ENCODE measurements around the gene CDK5R1. TPM values are rescaled to one million over a fixed set of nuclear protein-coding genes. Genes with fewer than 3 reads are reported as not detected.
"Not testable (repeated sequence)": the region's sequence is repeated elsewhere in the genome, so short reads cannot be mapped to it uniquely, and the experiment has no call there.

The CDK5R1 gene
- total RNA-seq, 1 donor from 2014 or later = 1.4 TPM

DNA sequence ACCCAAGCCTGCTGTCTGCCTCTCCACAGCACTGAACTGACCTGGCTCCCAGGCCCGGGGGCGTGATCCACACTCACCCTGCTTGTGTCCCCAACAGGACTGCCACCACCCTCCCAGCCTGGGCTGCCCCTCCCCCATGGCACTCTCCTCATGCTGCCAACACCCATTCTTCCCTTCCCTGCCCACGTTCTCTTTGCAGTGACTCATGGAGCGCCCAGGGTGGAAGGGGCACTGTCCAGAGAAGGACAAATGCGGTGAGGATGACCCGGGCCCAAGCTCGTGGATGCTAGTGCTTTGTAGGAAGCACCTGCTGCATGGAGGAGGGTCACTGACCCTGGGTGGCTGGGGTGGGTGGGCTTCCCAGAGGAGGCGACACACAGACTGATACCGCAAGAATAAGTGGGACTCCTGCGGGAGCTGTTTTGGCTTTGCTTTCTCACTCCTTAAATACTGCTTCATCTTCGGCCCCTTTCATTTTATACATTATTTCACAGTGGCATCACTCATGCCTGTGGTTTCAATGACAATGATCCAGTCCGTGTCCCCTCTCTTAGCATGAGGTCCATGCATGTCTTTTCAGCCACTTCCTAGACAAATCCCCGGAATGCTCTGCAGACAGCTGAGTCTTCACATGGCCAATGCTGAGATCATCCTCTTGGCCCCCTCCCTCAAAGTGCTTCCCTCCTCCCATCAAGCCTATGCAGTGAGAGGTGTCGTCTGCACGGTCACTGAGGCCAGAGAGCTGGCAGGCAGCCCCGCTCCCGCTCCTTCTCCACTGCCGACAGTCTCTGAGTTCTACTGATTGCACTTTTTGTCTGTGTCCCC lies 17.6 kb downstream of the CDK5R1 start:
- intact Hi-C loops (cut with micrococcal nuclease) = no loop called here
- no peak for DNase-seq
- ATAC-seq = peak; percentile 12

DNA sequence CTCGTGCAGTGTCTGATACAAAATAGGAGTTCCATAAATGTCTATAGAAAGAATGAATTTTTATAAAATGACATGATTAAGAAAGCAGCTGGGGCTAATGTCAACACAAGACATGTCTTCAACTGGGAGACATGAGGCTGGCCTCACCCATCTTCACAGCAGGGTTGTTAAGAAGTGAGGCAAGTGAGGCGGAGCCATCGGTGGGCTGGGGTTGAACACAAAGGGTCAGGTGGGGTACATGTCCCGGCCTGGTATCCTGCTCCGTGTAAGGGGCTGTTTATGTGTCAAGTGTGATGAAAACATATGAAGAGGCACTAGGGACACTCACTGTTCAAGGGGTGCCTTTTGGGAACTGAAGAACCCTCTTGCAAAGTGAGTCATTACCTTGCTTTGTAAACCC lies 22.1 kb downstream of the CDK5R1 start:
- DNase-seq (no peak), ATAC-seq (no peak)

DNA sequence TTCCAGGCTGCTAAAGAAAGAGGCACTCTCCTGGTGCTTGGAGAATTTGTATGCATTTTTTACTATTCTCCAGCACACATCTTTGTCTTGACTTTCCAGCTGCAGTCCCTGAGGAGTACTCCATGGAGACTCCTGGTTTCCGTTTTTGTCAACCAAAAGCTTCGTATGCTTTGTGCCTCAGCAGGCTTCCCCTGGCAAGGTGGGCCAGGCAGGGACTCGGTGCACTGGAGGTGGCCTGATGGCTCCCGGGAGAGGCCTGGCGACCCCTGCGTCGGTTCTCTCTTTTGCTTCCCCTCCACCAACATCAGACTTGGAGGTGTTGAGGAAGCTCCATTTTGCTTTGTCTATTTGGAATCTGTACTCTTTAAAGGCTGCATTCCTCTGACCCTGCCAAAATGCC lies 23.7 kb downstream of the CDK5R1 start:
- intact Hi-C loops (cut with micrococcal nuclease) = no loop called here
- no peak for ATAC-seq
- no peak for DNase-seq

More for the DNA sequence above, 22.1 kb downstream of the CDK5R1 start:
- intact Hi-C loops (cut with micrococcal nuclease) = no loop called here

DNA sequence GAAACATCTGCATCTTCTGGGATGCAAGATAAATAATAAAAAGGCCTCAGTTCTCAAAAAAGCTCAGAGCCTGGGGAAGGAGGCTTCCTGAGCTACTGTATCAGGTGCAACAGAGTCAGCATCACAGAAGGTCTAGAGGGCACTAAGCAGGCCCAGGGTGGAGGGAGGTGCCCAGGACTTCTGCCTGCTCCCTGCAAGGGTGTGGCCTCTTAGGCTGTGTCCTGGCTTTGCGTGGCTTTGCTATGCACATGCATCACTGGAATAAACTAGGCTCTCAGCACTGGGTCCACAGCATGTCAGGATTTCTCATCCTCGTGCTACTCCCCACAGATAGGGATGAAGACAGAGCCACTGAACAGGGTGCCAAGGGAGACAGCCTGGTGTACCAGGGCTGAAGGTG lies 25.5 kb downstream of the CDK5R1 start:
- ATAC-seq = no peak
- intact Hi-C loops (cut with micrococcal nuclease) = no loop called here
- no peak for DNase-seq

DNA sequence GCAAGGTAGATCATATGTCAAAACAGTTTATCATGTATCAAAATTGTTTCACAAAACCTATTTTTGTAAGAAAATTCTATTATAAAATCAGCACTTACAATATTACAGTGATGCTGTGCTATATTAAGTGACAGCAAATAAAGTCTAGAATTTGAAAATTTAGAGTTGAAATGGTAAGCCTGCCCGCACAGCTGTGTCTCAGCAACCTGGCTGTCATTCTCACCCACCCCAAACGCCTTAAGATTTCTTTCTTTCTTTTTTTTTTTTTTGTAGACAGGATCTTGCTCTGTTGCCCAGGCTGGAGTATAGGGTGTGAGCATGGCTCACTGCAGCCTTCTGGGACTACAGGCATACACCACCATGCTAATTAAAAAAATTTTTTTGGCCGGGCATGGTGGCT lies 26.8 kb downstream of the CDK5R1 start:
- ATAC-seq = no peak
- no peak for DNase-seq
- intact Hi-C loops (cut with micrococcal nuclease) = no loop called here

DNA sequence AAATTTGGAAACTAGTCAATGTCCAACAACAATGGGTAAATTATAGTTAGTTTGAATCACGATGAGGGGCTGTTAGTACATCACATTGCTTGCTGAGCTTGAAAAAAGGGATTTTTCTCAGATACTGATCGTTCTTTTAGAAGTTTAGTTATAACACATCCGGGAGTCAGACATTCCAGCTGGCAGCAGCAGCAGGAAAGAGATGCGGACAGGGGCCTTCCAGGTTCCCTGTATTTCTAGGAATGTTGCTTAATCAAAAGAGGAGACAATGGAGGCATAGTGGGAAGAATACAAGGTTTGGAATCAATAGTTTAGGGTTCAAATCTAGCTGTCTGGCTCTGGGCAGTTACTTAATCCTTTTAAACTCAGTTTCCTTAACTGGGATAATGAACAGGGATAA lies 27.8 kb downstream of the CDK5R1 start:
- ATAC-seq (no peak), DNase-seq (no peak)
- intact Hi-C loops (cut with micrococcal nuclease) = no loop called here

DNA sequence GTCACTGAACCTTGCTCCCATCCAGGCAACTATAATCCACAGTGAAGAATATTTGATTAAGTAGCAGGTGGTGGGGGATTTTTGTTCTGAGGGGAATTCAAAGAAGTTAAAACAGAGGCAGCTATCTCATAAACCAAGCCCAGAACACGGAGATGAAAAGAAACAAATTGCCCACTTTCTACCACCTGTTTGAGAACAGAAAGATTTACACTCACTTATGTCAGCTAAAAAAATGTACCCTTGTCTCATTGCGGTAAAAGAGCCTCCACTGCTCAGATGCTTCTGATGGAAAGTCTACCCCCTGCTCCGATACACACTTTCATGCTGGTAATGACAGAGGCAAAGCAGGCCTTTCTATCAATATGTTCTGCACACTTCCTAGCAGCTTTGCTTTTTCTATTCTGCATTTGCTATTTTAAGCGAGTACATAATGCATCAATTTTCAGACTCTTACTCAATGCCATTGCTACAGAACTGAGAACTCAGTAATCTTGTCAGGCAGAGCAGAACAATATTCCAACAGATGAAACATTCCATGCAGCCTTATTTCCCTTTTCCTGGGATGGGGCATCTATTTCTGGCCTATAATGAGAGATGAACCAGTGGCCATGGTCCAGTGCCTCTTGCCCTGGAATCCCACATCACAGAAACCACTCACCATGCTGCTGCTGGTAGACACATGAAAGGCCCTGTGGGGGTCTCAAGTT lies 29.0 kb downstream of the CDK5R1 start:
- ATAC-seq = peak; percentile 28
- DNase-seq = no peak
- intact Hi-C loops (cut with micrococcal nuclease) = no loop called here

DNA sequence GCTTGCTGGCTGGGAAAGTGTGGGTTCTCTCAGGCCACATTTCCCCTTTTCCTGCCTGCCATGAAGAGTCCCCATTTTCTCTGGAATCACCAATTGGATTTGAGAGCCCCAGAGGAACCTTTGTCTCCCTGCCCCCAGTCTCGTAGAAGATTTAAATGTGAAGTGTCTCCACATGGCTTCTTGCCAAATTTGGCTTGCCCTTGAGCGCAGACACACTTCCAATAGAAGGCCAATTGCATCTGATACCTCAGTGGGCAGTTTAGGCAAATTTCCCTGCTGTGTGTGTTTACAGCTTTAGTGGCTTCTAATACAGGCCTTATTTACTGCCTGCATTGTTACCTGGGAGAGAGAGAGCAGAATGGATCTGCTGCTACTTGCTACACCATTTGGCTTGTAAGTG lies 29.7 kb downstream of the CDK5R1 start:
- DNase-seq = no peak
- intact Hi-C loops (cut with micrococcal nuclease) = no loop called here
- ATAC-seq = no peak

DNA sequence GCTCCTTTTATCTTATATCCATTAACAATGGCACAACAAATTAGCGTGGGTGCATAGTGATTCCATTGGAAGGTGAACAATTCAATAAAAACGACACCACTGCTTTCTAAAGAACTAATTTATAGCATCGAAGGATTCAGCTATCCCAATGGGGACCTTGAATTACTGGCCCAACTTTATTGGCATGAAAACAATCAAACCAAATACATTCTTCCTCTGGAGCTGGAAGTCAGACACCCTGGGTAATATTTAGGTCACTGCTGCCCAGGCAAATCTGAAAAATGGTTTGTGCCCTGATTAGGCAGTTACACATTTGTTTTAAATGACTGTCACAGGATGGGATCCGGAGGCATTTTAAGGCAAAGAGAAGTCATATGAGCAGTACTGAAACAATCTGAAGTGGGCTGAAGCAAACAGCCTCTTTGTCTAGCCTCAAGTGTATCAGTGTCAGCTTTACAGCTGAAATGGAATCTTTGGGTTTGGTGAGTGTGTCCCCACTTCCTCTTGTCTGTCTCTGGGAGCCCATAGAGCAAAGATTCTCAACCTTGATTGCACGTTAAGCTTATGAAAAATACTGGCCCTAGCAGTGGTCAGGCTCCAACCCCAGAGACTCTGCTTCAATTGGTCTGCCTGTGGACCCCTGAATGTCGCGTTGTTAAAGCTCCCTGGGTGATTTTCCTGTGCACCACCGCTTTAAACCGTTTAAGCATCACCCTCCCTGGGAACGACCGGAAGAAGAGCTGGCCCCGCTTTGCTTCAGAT lies 30.3 kb downstream of the CDK5R1 start:
- intact Hi-C loops (cut with micrococcal nuclease) = no loop called here
- no peak for DNase-seq
- no peak for ATAC-seq

DNA sequence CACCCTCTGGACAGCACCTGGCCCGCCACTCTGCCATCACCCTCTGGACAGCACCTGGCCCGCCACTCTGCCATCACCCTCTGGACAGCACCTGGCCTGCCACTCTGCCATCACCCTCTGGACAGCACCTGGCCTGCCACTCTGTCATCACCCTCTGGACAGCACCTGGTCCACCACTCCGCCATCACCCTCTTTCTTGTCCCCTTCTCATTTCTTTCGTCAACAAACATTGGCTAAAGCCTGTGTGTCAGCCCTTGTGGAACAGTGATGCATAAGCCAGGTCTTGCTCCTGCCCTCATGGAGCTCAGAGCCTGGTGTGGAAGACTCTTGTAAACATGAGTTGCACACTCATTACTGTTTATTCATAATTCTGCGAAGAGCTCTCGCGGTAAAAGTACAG lies 31.2 kb downstream of the CDK5R1 start:
- intact Hi-C loops (cut with micrococcal nuclease) = no loop called here
- DNase-seq (no peak), ATAC-seq (no peak)

DNA sequence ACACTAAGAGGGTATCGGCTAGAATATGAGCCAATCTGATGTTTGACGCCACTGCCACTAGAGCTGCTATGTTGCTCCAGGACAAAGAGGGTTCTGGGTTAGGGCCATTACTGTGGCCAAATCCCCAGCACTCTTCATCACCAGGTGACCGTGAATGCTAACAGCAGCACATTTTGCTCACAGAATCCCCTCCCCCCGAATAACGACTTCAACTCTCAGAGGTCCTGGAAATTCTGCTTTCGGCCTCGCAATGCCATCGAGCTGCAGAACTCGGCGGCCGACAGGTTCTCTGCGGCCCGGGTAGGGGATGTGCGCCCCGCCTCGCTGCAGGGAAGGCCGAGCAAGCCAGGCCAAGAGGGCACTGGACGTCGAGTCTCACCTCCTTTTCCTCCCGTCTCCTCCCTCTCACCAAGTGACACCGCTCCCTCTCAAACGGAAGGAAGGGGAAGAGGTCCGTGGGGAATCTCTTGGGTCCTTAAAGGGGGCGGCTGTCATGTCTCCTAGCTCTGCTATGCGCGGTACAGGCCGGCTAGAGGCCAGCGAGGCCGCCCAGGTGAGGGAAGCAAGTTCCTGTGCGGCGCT lies 31.9 kb downstream of the CDK5R1 start:
- ATAC-seq (no peak), DNase-seq (no peak)
- intact Hi-C loops (cut with micrococcal nuclease) = no loop called here

DNA sequence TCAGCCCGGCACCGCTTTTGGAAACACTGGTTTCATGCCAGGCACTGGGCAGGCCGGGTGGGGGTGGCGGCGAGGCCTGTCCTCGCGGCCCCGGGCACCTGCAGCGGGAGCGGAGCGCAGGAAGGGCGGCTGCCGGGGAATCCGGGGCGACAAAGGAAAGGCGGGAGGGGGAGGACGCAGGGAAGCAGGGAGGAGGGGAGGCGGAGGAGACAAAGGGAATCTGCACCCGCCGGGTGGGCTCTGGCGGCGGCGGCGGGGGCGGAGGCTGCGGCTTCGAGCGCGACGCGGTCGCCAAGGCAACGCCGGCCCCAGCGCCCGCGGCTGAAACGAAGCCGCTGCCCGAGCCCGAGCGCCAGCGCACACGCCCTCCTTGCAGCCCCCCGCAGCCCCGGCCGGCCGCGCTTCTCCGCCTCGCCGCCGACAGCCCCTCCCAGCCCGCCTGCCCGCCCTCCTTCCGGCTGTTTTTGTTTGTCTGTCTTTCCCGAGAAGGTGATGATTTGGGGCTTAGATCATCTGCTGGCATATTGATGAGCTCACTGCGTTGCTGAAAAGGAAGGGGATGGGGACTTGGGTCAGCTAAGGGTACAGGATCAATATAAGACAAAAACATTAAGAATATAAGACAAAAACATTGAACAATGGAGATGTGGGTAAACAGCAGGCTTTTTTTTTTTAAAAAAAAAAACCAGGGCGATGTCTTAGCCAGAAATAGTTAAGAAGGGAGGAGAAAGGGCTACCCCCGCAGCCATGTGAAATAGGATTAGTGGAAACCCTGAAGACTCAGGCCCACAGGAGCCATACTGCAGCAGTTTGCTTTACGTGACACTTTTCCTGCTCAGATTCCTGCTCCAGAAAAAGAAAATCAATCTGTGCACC lies 32.7 kb downstream of the CDK5R1 start:
- ATAC-seq (peak; percentile 84), DNase-seq (peak; percentile 72)
- intact Hi-C loops (cut with micrococcal nuclease) = no loop called here

DNA sequence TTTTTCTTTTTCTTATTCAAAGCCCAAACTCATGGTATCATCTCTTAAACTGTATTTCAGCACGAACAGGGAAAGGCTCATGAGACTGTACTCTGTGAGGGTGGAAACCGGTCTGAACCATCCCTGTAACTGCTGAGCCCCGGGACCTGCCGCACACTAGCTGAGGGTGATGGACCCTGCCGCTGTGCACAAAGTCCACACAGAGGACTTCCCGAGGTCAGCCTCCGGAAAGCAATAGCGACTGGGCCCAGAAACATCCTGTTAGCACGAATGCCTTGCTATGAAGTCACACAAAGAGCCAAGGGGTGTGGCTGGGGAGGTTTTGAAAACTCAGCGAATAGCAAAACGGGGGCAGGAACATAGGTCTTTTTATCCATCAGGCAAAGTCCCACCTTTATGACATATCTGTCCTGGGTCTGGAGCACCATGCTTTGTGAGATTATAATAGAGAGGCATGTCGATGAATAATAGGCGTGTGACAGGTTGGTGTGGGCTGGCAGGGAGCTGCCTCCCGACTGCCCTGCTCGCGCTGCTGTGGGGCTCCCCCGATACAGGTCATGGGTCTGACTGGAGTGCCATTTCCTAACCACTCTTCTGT lies 33.4 kb downstream of the CDK5R1 start:
- peak; percentile 37 for ATAC-seq
- intact Hi-C loops (cut with micrococcal nuclease) = no loop called here
- no peak for DNase-seq

DNA sequence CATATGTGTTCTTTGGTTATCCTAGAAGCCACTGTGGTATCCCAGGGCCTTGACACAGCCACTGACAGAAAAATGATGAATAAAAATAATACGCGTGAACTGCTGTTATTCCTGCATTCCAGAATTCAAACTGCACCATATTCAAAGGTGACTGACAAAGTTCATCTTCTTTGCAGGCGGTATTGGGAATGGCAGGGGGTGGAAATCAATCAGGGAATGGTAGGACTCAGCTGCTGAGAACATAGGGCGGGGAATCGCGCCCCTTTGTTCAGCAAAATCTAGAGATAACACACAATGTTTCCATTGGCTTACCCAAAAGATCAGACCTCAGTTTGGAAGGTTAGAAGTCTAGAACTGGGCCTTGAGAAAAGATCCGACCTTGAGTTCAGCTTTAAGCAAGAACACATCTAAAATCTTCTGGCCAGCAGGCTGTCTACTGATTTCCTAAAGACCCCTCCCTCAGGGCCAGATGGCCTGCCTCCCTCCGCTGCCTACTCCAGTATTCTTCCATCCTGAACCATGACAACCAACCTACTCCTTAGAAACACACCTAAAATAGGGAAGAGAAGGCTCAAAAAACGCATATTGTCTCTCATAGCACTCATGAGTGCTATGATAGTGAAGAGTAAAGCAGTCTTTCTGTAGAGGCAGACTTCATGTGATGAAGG lies 34.1 kb downstream of the CDK5R1 start:
- ATAC-seq (no peak), DNase-seq (no peak)
- intact Hi-C loops (cut with micrococcal nuclease) = no loop called here

DNA sequence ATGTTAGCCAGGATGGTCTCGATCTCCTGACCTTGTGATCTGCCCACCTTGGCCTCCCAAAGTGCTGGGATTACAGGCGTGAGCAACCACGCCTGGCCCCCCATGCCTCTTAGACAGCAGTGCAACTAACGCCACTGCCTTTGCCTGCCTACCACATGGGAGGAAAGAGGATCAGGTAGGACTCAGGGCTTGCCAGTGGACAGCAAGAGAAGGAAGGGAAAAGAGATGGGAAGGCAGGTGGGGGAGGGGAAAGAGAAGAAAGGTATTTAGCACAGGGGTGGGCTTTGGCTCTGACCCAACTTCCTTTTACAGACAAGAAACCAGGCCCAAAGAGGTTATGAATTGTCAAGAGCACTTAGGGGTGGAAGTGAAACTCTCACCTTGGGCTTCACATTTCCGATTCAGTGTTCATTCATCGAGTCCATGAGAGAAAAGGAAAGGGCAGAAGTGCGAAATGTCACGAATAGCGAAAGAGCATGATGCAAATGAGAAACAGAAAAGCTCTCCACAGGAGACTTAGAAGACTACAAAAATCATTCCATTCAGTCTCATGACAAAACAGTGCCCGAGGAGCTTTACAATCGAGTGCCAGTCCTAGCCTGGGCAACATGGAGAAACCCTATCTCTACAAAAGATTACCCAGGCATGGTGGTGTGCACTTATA lies 36.4 kb downstream of the CDK5R1 start:
- ATAC-seq (no peak), DNase-seq (no peak)
- intact Hi-C loops (cut with micrococcal nuclease) = no loop called here

DNA sequence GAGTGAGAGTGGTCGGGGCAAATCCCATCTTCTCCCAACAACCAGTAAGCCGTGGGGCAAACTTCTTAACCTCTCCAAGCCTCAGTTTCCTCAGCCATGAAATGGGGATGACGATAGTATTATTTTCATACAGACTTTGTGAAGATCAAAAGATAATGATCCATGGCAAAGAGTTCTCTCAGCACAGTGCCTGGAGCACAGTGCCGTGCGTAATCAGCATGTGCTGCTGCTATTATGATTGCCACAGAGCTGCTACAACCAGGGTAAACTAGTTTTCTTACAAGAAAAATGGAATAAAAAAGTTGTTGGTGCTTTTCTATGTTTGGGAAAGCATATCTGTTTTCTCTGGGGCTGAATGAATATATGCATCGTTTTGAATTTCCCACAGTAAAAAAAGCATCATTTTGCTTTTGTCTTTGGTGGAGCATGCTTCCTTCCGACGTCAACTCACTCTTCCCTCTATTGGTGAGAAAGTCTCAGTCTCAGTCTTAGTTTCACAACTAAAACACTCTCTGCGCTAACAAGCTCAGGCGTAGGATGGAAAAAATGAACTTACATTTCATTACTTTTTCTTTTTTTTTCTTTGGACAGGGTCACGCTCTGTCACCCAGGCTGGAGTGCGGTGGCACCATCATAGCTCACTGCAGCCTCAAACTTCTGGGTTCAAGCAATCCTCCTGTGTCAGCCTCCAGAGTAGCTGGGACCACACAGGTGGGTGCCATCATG lies 37.2 kb downstream of the CDK5R1 start:
- intact Hi-C loops (cut with micrococcal nuclease) = no loop called here
- ATAC-seq (no peak), DNase-seq (no peak)

DNA sequence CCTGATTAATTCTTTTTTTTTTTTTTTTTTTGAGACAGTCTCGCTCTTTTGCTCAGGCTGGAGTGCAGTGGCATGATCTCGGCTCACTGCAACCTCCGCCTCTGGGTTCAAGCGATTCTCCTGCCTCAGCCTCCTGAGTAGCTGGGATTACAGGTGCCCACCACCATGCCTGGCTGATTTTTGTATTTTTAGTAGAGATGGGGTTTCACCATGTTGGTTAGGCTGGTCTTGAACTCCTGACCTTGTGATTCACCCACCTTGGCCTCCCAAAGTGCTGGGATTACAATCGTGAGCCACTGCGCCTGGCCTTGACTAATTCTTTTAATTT lies 37.7 kb downstream of the CDK5R1 start:
- intact Hi-C loops (cut with micrococcal nuclease); DNase-seq; ATAC-seq: not testable (repeated sequence)

Data from left ventricle myocardium superior (tissue), 1 donor.